ENCODE data around the gene SCAF8.

DNA sequence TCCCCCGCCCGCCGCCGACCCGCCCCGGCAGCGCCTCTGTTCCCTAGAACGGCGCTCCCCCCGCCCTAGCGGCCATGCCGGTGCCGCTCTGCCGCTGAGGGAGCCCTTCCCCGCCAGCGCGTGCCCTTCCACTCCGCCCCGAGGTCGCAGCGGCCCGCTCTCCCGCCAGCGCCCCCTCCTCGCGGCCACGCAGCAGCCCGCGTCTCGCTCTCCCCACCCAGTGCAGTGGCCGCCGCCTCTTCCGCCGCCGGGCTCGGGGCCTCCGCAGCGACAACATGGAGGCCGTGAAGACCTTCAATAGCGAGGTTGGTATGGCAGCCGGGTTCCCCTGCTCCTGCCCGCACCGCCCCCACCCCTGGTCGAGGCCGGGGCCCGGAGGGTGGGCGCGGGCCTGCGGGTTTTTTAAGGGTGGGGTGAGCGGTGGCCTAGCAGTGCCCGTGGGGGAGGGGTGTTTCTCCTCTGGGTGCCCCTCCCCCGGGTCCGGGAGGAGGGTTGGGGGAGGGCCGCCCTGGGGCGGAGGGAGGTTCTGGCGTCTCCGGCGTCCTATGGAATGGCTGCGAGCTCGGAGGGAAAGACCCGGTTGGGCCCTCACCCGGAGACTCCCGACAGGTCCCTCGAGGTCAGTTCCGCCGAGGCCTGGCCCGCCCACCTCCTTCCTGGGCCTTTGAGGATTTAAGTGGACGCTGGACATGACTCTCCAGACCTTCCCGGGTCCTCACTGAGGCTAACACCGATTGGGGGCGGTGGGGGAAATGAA lies 588 bp downstream of the SCAF8 start:
- TF ChIP-seq FOS (IDR thresholded peaks at IDR 0.05; ENCODE audit: low read depth, low read length) (no peak), POLR2A (IDR thresholded peaks at IDR 0.05; ENCODE audit: low read depth, low read length) (peak; percentile 96; the same call in 1 of the 2 replicates), MXI1 (IDR thresholded peaks at IDR 0.05; ENCODE audit: borderline replicate concordance, low read depth, low read length) (no peak)
- TF ChIP-seq, protein P1, sequence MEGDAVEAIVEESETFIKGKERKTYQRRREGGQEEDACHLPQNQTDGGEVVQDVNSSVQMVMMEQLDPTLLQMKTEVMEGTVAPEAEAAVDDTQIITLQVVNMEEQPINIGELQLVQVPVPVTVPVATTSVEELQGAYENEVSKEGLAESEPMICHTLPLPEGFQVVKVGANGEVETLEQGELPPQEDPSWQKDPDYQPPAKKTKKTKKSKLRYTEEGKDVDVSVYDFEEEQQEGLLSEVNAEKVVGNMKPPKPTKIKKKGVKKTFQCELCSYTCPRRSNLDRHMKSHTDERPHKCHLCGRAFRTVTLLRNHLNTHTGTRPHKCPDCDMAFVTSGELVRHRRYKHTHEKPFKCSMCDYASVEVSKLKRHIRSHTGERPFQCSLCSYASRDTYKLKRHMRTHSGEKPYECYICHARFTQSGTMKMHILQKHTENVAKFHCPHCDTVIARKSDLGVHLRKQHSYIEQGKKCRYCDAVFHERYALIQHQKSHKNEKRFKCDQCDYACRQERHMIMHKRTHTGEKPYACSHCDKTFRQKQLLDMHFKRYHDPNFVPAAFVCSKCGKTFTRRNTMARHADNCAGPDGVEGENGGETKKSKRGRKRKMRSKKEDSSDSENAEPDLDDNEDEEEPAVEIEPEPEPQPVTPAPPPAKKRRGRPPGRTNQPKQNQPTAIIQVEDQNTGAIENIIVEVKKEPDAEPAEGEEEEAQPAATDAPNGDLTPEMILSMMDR (conservative IDR thresholded peaks at IDR 0.05; ENCODE audit: low read depth, low read length): no peak
